ENCODE data around the gene PRDX6.

PRDX6 gene

GRCh38 chr1:173525926-173526325 lies 48.8 kb downstream of the PRDX6 start:
- Histone ChIP-seq H3K4me3 (ENCODE audit: insufficient read depth, low read length, poor library complexity, severe bottlenecking) (no peak overlapping the region), H3K4me2 (ENCODE audit: low read depth, low read length, poor library complexity, severe bottlenecking) (no peak overlapping the region), H3F3A (ENCODE audit: insufficient read depth) (no peaks in the 10 kb centered on the region), H3K27me3 (ENCODE audit: low read length) (no peaks in the 10 kb centered on the region), H3K9me3 (ENCODE audit: insufficient read depth, low read length) (no peaks in the 10 kb centered on the region), H3K36me3 (ENCODE audit: low read length) (no peaks in the 10 kb centered on the region), H3K27ac (ENCODE audit: low read depth, low read length) (no peak overlapping the region), H3K9ac (ENCODE audit: low read length) (no peak overlapping the region), H3K9me2 (replicated peaks; ENCODE audit: insufficient read depth, low read length) (no peaks in the 10 kb centered on the region), H2AFZ (ENCODE audit: low read depth, low read length, severe bottlenecking) (no peak overlapping the region), H4K20me1 (ENCODE audit: low read depth, low read length) (no peaks in the 10 kb centered on the region), H3K79me2 (ENCODE audit: insufficient read depth, low read length) (no peaks in the 10 kb centered on the region)
- TF ChIP-seq CTCF (IDR thresholded peaks at IDR 0.05; ENCODE audit: insufficient read depth, low read length, poor library complexity, severe bottlenecking) = no peak
- no peak for TF ChIP-seq EZH2phosphoT487 (conservative IDR thresholded peaks at IDR 0.05; ENCODE audit: low read length)

- H3K27me3 ChIP-seq (ENCODE audit: low read length) = no peaks in the 10 kb centered on the region
- no peaks in the 10 kb centered on the region for H3K36me3 ChIP-seq (ENCODE audit: low read length)
- no peak overlapping the region for H3K27ac ChIP-seq (ENCODE audit: low read depth, low read length)
- no peaks in the 10 kb centered on the region for H3F3A ChIP-seq (ENCODE audit: insufficient read depth)
- H3K9ac ChIP-seq (ENCODE audit: low read length) = no peak overlapping the region
- TF ChIP-seq EZH2phosphoT487 (conservative IDR thresholded peaks at IDR 0.05; ENCODE audit: low read length) = no peak
- TF ChIP-seq CTCF (IDR thresholded peaks at IDR 0.05; ENCODE audit: insufficient read depth, low read length, poor library complexity, severe bottlenecking) = no peak
- no peaks in the 10 kb centered on the region for H3K9me2 ChIP-seq (replicated peaks; ENCODE audit: insufficient read depth, low read length)
- H3K4me2 ChIP-seq (ENCODE audit: low read depth, low read length, poor library complexity, severe bottlenecking) = no peak overlapping the region
- no peaks in the 10 kb centered on the region for H3K79me2 ChIP-seq (ENCODE audit: insufficient read depth, low read length)
- H4K20me1 ChIP-seq (ENCODE audit: low read depth, low read length) = no peaks in the 10 kb centered on the region
- no peak overlapping the region for H2AFZ ChIP-seq (ENCODE audit: low read depth, low read length, severe bottlenecking)
- no peaks in the 10 kb centered on the region for H3K9me3 ChIP-seq (ENCODE audit: insufficient read depth, low read length)
- H3K4me3 ChIP-seq (ENCODE audit: insufficient read depth, low read length, poor library complexity, severe bottlenecking) = no peak overlapping the region
Measured at GRCh38 chr1:173527151-173527826, 50.2 kb downstream of the PRDX6 start.

- Histone ChIP-seq H3K27me3 (ENCODE audit: low read length) (no peaks in the 10 kb centered on the region), H3K4me3 (ENCODE audit: insufficient read depth, low read length, poor library complexity, severe bottlenecking) (no peak overlapping the region), H3K36me3 (ENCODE audit: low read length) (no peaks in the 10 kb centered on the region), H3F3A (ENCODE audit: insufficient read depth) (no peaks in the 10 kb centered on the region), H3K9ac (ENCODE audit: low read length) (no peak overlapping the region), H2AFZ (ENCODE audit: low read depth, low read length, severe bottlenecking) (no peak overlapping the region), H3K27ac (ENCODE audit: low read depth, low read length) (no peak overlapping the region), H3K79me2 (ENCODE audit: insufficient read depth, low read length) (no peaks in the 10 kb centered on the region), H3K4me2 (ENCODE audit: low read depth, low read length, poor library complexity, severe bottlenecking) (no peak overlapping the region), H4K20me1 (ENCODE audit: low read depth, low read length) (no peaks in the 10 kb centered on the region), H3K9me3 (ENCODE audit: insufficient read depth, low read length) (no peaks in the 10 kb centered on the region), H3K9me2 (replicated peaks; ENCODE audit: insufficient read depth, low read length) (no peaks in the 10 kb centered on the region)
- no peak for TF ChIP-seq CTCF (IDR thresholded peaks at IDR 0.05; ENCODE audit: insufficient read depth, low read length, poor library complexity, severe bottlenecking)
- no peak for TF ChIP-seq EZH2phosphoT487 (conservative IDR thresholded peaks at IDR 0.05; ENCODE audit: low read length)
Measured at GRCh38 chr1:173529106-173529505, 52.0 kb downstream of the PRDX6 start.
